HG03439 (cell line): ENCODE data around the gene CCL4.
A peak's percentile ranks its signal among the peaks of the same experiment; 100 is the strongest.
"Not testable (repeated sequence)": the region's sequence is repeated elsewhere in the genome, so short reads cannot be mapped to it uniquely, and the experiment has no call there.

Experiments
- ATAC-seq: cut with Tn5 transposase; IDR thresholded peaks from one replicate; pipeline ENCODE4 v1.9.1; 2021; ENCODE audit warnings: mild to moderate bottlenecking, moderate library complexity; ENCODE audit not compliant: unreplicated experiment

Gene CCL4

DNA sequence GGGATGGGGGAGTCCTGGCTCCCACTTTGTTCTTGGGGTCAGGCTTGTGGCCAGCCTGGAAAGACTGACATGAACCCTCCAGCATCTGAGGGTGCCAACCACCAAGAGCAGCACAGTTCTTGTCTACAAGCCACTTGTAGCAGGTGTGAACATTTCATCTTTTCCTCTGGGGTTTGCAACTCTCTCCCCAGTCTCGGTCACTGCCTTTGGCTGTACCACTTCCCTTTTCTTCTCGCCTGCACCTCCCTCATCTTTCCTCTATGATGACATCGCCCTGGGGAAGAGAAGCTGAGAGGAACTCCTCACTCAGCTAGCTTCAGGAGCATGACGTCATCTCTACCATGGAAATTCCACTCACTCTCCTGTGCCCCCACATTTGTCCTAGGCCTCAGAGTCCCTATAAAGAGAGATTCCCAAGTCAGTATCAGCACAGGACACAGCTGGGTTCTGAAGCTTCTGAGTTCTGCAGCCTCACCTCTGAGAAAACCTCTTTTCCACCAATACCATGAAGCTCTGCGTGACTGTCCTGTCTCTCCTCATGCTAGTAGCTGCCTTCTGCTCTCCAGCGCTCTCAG is at the start of gene CCL4:
Gene CCL4, plus strand, starts transcription at position 427 of the 575 bp plus-strand sequence. Its CDS starts 79 bp downstream, at position 506.
- ATAC-seq, result peak; percentile 61

DNA sequence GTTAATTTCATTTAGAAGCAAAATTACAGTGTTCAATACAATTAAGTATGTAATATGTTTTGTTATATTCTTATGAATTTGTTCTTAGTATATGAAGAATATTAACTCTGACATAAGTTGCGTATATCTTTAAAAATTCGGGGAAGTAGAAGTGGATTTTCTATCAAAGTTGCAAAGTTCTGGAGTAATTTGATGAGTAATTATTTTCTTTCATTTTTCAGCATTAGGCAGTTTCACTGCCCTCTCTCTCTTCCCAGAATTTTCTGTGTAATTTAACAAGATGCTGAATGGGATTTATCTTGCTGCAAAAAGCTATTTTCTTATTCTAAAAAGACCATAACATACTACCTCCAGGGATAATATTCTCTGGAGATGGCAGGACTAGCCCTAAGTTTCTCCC is 48.5 kb upstream of the CCL4 start:
- no peak for ATAC-seq

DNA sequence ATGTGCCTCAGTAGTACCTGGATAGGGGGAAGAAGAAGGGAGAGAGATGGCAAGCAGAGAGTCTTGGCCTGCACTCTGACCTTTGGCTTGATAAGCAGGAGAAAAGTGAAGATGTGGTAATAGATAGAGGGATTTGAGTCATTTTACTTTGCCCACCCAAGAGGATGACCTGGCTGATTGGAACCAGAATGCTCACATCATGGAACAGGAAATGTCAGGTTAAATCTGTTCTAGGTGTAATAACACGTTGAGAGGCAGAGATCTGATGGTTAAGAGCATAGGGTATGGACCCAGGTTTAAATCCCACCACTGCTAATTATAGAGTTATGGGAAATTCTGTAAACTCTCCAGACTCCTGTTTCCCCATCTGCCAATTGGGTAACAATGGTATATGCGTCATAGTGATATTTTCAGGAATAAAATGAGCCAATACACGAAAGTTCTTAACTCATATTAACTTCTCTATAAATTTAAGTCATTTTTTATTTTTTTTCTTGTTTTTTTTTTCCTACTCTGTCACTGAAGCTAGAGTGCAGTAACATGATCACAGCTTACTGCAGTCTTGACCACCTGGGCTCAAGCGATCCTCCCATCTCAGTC is 47.6 kb upstream of the CCL4 start:
- no peak for ATAC-seq

DNA sequence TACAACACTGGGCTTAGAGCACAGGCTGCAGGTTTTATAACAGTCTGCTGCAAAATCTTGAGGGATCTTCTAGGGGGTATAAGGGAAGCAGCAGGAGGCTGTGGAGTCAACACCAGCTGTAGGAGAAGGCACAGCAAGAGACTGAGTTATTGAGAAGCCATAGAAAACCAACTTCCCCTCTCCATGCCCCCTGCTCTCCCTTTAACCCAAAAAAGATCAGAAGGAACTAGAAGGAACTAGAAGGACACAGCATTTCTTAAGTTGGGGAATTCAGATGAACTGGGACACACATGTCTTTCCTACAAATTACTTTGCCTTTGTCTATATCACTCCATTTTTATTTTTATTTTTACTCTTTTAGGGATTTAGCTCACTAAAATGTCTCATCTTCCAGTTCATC is 45.7 kb upstream of the CCL4 start:
- no peak for ATAC-seq

DNA sequence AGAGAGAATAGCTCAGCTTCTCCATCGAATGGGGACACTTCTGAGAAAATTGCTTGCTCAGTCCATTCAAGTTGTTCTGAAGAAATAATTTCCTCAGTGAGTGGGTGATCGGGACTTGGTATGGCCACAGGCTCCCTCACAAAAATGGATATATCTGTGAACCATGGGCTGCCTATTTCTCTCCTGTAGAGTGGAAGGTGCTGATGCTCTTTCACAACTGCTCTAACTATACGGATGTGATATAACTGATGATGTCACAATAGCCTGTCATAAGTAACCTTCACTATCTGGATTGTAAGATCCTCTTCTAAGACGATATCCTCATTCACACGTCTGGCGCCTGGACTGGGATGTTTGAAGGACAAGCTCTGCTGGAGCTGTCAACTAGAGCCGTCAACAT is 44.2 kb upstream of the CCL4 start:
- ATAC-seq, result no peak

DNA sequence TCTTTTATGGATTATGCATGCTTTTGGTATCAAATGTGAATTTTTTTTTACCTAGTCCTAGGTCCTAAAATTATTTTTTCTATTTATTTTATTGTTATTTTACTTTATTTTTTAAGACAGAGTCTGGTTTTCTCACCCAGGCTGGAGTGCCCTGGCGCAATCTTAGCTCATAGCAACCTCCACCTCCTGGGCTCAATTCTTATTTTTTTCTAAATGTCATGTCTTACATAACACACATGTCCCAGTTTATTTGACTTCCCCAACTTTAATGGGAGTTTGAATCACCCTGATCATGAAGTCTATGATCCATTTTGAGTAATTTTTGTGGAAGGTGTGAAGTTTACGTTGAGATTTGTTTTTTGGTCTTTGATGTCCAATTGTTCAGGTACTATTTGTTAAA is 42.8 kb upstream of the CCL4 start:
- ATAC-seq, result no peak

DNA sequence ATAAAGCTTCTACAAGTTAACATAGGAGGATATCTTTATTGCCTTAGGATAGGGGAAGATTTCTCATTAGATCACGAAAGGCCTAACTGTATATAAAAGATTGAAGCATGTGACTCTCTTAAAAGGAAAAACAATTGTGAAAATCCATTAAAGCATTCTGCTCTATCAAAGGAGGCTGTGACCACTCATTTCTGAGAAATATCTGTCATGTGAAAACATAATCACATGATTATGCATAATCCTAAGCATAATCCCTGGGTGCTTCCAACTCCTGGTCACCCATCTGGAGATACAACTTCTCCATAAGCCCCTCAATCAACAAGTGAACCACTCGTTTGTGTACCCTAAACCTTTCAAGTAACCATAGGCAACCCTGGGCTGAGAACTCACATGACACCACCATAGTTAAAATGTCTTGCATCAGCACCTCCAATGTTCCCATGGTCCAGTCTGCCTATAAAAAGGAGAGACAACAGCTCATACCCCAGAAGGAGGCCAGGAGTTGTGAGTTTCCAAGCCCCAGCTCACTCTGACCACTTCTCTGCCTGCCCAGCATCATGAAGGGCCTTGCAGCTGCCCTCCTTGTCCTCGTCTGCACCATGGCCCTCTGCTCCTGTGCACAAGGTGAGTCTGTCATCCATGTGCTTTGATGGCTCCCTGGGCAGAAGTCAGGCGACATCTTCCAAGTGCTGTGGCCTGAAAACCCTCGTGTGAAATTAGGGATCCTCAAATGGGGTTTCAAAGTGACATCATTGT is 39.7 kb upstream of the CCL4 start, which contains the start of gene CCL18:
Gene CCL18, plus strand, starts transcription at position 487 of the 756 bp plus-strand sequence. Its CDS starts 71 bp downstream, at position 558.
- ATAC-seq, result no peak

DNA sequence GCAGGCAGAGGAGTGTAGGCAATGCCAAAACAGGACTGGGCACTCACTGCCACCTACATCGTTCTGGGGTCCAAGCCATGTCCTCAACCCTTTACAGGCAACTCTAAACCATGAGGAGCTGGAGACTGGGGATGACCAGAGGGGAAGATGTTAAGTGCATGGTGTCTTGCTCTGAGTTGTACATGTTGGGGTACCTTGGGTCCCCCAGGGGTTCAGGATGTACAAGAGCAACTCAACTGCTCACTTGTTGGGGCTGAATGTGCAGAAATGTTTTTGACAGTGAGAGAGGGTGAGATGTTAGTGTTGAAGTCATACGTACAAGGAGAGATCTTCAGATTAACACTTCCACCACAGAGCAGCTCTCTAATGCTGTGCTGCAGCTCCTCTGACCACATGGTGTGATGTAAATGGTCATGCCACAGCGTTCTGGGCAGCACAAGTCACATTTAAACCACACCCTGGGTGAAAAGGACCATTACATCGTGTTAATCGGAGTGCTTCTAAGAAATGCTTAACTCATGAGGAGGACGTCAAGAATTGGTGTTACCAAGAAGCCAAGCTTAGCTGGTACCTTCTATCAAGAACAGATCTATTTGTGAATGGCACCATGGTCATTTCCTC is 37.2 kb upstream of the CCL4 start:
- ATAC-seq, result no peak

DNA sequence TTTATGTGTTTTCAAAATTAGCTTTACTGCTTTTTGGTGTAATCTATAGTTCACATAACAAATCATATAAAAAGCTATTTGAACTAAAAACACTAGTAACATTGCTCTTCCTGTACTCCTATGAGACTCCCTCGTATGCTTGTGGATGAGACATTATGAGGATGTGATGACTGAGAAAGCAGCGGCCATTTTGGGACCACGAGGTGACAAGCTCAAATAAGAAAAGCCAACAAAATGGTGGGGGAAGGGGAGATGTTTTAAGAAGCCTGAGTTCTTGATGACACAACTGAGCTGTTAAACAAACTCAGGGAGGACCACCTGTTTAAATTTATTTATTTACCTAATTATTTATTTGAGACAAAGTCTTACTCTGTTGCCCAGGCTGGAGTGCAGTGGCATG is 35.1 kb upstream of the CCL4 start:
- ATAC-seq, result no peak

DNA sequence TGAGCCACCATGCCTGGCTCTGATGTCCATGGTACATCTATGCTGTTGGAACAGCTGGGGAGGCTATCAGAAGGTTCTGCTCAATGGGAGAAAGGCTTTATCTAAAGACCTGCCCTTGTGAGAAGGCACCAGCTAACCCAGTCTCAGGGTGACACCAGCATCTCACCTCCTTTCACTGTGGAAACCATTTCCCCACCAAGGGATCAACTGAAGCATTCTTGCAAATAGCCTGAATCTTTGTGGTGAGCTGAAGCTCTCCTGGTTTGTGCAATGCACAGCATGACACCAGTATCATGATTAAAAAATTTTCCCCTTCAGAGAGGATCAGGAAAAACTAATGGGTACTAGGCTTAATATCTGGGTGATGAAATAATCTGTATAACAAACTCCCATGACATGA is 34.5 kb upstream of the CCL4 start:
- no peak for ATAC-seq

DNA sequence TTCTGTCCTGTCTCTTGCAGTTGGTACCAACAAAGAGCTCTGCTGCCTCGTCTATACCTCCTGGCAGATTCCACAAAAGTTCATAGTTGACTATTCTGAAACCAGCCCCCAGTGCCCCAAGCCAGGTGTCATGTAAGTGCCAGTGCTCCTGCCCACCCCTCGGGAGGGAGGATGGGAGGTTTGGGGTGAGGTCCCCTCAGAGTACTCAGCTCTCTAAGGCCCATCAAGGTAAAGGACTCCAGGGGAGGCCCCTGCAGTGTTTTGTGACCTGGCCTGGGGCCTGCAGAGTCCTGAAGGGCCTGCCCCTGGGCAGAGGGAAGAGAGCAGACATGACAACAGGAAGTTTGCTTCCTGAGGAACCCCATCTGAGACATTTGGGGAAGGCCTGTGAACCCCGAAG is 33.2 kb upstream of the CCL4 start:
- no peak for ATAC-seq

DNA sequence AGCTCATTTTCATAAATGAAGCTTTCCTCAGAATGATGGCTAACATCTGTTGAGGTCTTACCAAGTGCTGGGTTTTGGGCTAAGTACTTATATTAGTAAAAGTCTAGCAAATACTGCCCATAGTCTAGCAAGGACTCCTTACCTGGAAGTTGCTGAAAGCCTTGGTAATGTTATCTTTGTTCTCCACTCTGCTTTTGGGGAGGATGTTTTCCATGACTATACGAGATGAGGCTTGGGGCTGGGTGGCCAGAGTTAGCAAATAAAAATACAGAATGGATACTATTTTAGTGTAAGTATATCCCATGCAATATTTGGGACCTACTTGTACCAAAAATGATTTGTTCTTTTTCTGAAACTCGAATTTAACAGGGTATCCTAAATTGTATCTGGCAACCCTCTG is 31.9 kb upstream of the CCL4 start:
- ATAC-seq, result no peak

DNA sequence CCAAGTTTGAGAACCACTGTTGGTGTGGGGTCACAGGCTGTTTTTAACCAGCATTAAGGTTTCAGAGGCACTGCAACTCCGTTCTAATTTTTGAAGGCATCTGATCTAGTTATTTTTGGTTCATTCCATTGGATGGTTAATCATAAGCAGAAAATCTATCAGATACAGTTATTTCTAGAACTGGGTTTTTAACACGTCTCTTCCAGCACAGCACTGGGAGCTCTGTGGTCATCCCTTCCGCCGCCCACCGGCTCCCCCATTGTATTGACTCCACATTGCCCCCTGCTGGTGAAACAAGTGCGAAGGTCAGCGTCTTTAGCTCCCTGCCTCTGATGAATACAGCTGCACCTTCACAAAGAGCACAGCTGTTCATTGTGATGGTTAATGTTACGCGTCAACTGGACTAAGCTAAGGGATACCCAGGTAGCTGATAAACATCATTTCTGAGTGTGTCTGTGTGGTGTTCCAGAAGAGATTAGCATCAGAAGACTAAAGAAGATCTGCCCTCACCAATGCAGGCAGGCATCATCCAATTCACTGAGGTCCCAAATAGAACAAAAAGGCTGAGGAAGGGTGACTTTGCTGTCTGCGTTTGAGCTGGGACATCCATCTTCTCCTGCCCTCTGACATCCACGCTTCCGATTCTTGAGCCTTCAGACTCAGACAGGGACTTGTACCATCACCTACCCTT is 31.1 kb upstream of the CCL4 start:
- ATAC-seq, result peak; percentile 72

DNA sequence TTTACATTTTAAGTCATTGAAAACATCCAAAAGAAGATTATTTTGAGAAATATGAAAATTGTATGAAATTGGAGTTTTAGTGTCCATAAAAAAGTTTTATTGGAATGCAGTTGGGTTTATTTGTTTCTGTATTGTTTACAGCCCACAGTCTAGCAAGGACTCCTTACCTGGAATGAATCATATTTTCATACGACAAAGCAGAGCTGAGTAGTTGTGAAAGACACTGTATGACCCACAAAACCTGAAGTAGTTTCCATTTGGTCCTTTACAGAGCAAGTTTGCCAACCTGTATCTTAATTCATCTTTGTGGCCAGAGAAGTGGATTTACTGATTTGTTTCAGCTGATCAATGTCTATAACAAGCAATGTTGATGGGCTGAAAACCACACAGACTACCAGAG is 29.3 kb upstream of the CCL4 start:
- no peak for ATAC-seq

DNA sequence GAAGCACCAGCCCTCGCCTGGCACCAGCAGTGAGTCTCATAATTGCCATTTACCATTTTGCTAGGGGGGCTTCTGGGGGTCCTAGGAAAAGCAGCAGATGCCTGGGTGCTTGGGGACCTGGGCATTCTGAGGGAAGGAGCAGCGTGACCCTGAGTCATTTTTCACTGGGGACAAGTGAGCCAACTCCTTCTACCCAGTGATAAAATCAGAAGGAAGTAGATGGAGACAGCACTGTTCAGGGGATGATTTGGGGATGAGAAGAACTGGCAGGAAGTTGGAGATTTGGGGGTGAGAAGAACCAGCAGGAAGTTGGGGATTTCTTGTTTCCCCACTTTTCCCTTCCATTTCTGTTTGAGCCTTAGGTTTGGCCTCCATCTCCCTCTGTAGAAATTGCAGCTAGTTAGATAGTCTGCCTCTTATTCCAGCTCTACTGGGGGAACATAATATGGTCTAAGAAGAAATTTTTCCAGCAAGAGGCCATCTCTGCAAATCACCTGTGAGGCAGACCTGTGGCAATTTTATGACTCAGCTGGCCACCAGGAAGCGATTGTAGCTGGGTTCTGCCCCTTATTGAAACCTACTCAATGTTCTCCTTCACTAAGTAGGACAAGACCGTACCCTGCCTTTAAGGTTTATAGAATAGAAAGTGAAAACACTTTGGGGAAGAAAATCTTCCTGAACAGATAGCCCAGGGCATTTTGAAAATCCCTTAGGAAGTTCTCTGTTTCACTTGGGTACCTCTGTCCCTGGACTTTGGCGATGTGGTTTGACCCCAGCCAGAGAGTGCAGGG is 21.8 kb upstream of the CCL4 start:
- ATAC-seq, result peak; percentile 32

DNA sequence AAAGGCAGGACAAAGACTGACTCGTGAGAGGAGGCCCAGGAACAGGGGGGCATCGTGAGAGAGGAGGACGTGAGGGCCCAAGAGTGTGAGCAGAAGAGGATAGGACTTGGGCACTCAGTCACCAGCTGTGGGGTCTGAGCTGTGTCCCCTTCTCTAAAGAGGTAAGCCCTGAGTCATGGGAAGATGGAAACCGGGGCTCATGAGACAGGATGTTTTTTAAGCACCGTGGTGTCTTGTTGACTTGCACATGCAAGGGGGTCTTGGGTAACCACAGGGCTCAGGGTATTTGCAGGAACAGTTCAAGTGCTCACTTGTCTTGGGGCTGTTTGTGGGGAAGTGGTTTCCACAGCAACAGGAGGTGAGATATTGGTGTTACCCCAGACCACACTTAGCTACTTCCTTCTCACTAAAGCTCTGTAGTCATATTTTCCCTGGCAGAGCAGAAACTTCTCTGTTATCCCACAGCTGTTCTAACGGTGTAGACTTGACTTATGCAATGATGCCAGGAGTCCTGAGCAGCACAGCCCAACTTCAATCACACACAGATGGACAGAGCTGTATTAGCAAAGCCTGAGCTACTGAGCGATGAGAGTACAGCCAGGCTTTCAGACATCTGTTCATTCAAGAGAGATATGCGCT is 21.0 kb upstream of the CCL4 start:
- ATAC-seq, result peak; percentile 46

DNA sequence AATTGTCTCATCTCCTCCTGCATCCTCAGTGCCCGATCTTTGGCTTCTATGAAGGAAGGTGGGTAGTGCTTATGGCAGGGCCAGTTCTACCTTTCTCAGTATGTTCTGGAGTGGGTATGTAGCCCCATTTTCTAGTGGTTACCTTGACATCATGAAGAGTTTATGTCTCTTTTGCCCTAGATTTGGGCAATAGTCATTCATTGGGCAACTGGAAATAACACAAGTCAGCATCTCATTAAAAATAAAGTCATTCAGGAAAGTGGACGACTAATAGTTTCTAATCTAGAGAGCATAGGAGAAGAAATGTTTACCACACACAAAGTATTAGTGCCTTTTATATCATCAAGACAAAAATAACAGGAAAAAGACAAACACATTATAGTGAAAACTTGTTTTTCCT is 19.9 kb upstream of the CCL4 start:
- ATAC-seq, result not testable (repeated sequence)

DNA sequence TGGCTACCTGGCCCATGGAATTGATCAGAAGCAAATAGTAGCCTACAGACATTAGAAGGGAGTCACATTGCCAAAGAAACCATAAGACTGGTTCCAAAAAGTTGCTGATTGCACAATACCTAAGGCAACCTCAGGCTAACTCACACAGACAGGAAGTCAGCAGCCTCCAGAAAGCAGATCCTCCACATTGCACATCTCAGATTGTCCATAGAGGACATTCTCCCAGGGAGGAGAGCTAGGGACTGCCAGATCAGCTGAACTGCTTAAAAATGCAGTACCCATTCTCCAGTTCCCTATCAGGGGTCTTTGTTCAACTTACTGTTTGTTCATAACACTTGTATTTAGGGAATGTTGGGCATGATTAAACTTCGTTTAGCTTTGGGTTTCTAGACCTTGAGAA is 17.9 kb upstream of the CCL4 start:
- ATAC-seq, result no peak

DNA sequence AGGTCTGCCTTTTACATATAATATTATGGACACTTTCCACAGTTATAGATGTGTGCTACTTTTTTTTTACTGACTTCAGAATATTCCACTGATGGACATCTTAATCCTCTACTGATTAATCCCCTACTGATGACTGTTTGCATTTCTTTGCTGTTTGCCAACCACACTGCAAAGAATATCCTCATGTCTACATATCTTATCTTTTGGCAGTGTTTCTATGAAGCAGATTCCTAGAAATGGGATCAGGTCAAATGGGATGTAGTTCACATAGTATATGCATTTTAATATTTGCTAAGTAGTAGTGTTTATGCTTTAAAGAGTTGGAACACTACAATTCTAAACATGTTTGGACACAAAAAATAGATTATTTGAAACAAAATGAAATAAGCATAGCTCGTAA is 16.8 kb upstream of the CCL4 start:
- ATAC-seq, result no peak

DNA sequence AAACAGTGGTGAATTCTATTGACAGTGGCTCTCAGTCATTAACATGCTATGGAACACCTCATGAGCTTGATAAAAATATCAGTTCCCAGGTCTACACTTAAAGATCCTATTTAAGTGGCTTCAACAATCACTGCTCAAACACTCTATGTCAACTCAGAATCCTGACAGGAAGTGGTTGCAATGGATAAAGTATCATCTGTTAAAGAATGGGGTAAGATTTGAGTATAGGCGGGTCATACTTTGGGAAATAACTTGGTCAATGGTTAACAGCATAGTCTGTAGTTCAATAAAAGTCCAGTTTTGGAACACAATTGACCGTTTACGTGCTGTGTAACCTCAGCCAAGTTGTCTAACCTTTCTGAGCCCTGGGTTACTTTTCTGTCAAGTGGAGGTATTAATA is 16.2 kb upstream of the CCL4 start:
- not testable (repeated sequence) for ATAC-seq
